ENCODE results near the gene C5orf47.

Gene C5orf47, protein sequence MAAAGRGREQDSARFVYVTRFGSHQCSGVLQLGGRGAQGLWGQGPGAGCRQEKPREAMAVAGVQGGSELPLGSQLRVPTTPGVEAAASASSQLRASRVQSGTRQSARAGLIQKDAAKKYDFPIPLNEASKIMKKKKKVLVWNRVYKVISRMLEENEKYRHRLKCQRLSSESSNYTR

GRCh38 chr5:173988554-173989431, at the start of gene C5orf47:
Gene C5orf47 (plus strand): TSS chr5:173989170. CDS start chr5:173989264, 94 bp downstream.
- DNase-seq (ENCODE audit: low read depth), result no peak

DNA sequence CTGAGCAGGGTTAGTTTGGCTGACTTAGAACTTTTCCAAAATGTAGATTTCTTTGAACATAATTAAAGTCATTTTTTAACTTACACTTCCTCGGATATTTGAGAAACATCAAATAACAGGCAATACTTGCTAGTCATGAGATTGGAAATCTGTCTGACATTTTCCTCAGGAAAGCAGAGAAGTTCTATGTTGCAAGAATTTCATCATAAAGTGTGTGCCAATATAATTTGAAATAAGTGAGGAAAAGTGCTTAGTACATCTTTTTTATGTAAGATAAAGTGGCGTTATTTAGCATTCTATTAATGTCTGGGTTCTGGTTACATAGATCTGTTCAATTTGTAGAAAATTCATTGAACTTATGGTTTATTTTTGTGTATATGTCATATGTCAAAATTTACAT, 48.7 kb upstream of the C5orf47 start:
- DNase-seq (ENCODE audit: low read depth), result no peak

DNA sequence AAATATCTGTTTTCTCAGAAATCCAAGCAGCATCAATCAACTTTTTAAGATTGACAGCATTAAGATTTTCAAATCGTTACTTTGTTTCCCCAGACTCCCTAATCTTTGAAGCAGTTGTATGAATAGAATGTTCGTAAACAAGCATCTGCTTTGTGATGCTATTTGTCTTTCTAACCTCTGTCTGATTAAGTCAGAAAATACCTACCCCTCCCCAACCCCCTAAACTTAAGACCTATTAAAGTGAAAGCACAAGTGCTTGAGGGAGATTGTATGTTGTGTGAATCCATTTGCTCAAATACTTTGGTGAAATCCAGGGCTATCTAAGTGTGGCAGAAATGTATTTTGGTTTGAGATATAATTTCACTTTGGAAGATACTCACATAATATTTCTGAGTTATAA, 47.9 kb upstream of the C5orf47 start:
- DNase-seq (ENCODE audit: low read depth), result no peak

GRCh38 chr5:173941758-173942401, 47.1 kb upstream of the C5orf47 start:
- DNase-seq (ENCODE audit: low read depth), result no peak

- DNase-seq (ENCODE audit: low read depth), result no peak
Measured at GRCh38 chr5:173944511-173944910, 44.5 kb upstream of the C5orf47 start.

GRCh38 chr5:173945160-173945559, 43.8 kb upstream of the C5orf47 start:
- DNase-seq (ENCODE audit: low read depth), result no peak

- no peak for DNase-seq (ENCODE audit: low read depth)
Measured at GRCh38 chr5:173946323-173946722, 42.6 kb upstream of the C5orf47 start.

DNA sequence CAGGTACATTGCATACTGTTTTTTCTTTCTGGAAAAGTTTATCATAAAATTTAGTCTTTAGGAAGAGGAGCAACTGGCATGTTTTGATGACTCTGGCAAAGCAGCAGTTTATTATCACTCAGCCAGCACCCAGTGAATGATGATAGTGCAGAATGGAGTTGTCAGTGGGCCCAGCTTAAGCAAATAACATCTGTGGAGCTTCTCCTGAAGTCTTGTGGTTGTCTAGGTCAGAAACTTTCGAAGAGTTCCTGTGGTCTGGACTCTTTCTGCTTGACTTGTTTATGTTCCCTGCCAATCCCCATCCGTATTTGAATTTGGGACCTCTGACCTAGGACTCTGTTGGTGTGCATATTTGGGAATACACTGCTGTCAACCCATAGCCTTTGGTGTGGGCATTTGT, 38.1 kb upstream of the C5orf47 start:
- DNase-seq (ENCODE audit: low read depth), result no peak

GRCh38 chr5:173953528-173954090, 35.4 kb upstream of the C5orf47 start:
- DNase-seq (ENCODE audit: low read depth), result no peak

- no peak for DNase-seq (ENCODE audit: low read depth)
Measured at GRCh38 chr5:173954671-173955521, 34.1 kb upstream of the C5orf47 start.

DNA sequence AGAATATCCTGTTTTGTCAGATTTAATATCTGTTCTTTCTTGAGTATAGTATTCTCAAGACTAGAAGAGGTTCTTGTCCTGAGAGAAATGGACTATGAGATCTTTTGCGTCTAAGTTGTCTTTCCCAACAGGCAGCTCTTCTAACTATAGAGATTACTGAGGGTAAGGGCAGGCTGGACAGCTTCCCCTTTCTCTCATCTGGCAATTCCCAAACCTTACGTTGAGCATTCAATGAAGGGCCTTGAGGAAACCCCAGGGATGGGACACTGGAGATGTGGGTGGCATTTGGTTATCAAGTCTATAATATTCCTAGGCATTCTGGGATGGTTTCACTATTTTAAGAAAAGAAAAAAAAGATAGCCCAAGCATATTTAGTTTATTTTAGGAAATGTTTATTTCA, 28.0 kb upstream of the C5orf47 start:
- no peak for DNase-seq (ENCODE audit: low read depth)

- DNase-seq (ENCODE audit: low read depth), result no peak
Measured at GRCh38 chr5:173961418-173961817, 27.6 kb upstream of the C5orf47 start.

- no peak for DNase-seq (ENCODE audit: low read depth)
Measured at GRCh38 chr5:173962436-173962972, 26.5 kb upstream of the C5orf47 start.

DNA sequence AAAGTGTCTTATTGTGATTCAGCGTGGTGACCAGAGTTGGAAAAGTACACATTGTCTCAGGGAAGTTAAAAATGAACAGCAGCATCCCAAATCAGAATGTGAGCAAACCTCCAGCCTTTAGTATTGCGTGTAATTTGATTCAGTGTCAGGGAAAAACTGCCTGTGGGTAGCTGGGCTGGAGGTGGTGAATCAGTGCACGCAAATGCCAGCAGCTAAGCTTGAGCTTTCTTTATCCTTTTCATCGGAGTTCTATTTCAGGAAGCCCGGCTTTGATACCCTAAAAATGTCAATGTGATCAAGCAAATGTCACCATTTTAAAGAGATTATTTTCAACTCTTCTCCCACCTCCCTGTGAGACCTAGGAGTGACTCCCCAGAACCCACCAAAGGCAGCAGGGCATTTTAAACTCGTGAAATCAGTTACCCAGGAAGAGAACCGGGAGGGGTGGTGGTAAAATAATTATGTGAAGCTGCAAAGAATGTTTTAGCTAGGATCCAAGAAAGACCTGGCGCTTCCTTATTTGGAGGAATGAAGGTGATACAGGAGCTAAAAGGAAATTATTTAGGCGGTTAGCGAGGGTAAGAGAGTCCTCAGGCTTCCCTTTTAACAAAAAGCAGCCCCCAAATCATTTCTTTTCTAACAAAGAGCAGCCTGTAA, 25.7 kb upstream of the C5orf47 start:
- DNase-seq (ENCODE audit: low read depth), result no peak

GRCh38 chr5:173963867-173964441, 25.0 kb upstream of the C5orf47 start:
- no peak for DNase-seq (ENCODE audit: low read depth)

- DNase-seq (ENCODE audit: low read depth), result no peak
Measured at GRCh38 chr5:173964506-173964905, 24.5 kb upstream of the C5orf47 start.

GRCh38 chr5:173967241-173967640, 21.7 kb upstream of the C5orf47 start:
- no peak for DNase-seq (ENCODE audit: low read depth)

- DNase-seq (ENCODE audit: low read depth), result no peak
Measured at GRCh38 chr5:173968154-173968797, 20.7 kb upstream of the C5orf47 start.

- no peak for DNase-seq (ENCODE audit: low read depth)
Measured at GRCh38 chr5:173969167-173970049, 19.6 kb upstream of the C5orf47 start.

Data from activated T-cell treated with anti-CD3 and anti-CD28 coated beads for 48 hours (primary cell).